BE2C (cell line): ENCODE data around the gene OR2C3.
A peak's percentile ranks its signal among the peaks of the same experiment; 100 is the strongest.

Experiments
- DNase-seq: peaks from one replicate; pipeline ENCODE4 v3.0.0-alpha.2; 2020
- H3K27me3 ChIP-seq: fragments of 250-450 bp; sonication (Bioruptor Pico); 2 replicates; pipeline ENCODE4 v1.5.1; 2020; ENCODE audit warnings: mild to moderate bottlenecking
- H3K36me3 ChIP-seq: fragments of 250-450 bp; sonication (Bioruptor Pico); 2 replicates; pipeline ENCODE4 v1.5.1; 2020; ENCODE audit warnings: mild to moderate bottlenecking
- H3K4me1 ChIP-seq: fragments of 250-450 bp; sonication (Bioruptor Pico); 2 replicates; pipeline ENCODE4 v1.5.1; 2020
- H3K4me3 ChIP-seq: 2 replicates; pipeline ENCODE4 v1.5.1; 2011; ENCODE audit warnings: low read depth, low read length
- H3K9me3 ChIP-seq: fragments of 250-450 bp; sonication (Bioruptor Pico); 2 replicates; pipeline ENCODE4 v1.5.1; 2020
- CTCF ChIP-seq: IDR thresholded peaks from 2 replicates; pipeline ENCODE4 v1.5.1; 2012; ENCODE audit warnings: mild to moderate bottlenecking, low read depth, low read length

OR2C3 gene

GRCh38 chr1:247542811-247543210, 6.6 kb upstream of the OR2C3 start:
- Histone ChIP-seq H3K27me3 (no peaks in the 10 kb centered on the region), H3K36me3 (no peaks in the 10 kb centered on the region), H3K4me3 (no peak overlapping the region), H3K4me1 (no peaks in the 10 kb centered on the region), H3K9me3 (no peaks in the 10 kb centered on the region)
- DNase-seq: no peak
- no peak for TF ChIP-seq CTCF

- no peak for DNase-seq
- TF ChIP-seq CTCF: no peak
- H3K36me3 ChIP-seq: no peaks in the 10 kb centered on the region
These were observed 4.3 kb upstream of the OR2C3 start for GRCh38 chr1:247540581-247540980.

GRCh38 chr1:247539215-247539614, 3.0 kb upstream of the OR2C3 start:
- no peaks in the 10 kb centered on the region for H3K27me3 ChIP-seq
- H3K36me3 ChIP-seq: no peaks in the 10 kb centered on the region
- TF ChIP-seq CTCF: no peak
- no peak overlapping the region for H3K4me3 ChIP-seq
- no peaks in the 10 kb centered on the region for H3K4me1 ChIP-seq
- no peak for DNase-seq
- no peaks in the 10 kb centered on the region for H3K9me3 ChIP-seq

More at GRCh38 chr1:247540581-247540980, 4.3 kb upstream of the OR2C3 start:
- no peak overlapping the region for H3K4me3 ChIP-seq
- no peaks in the 10 kb centered on the region for H3K4me1 ChIP-seq
- no peaks in the 10 kb centered on the region for H3K27me3 ChIP-seq
- no peaks in the 10 kb centered on the region for H3K9me3 ChIP-seq

GRCh38 chr1:247538561-247538960, 2.3 kb upstream of the OR2C3 start:
- TF ChIP-seq CTCF: no peak
- Histone ChIP-seq H3K9me3 (no peaks in the 10 kb centered on the region), H3K4me1 (no peaks in the 10 kb centered on the region), H3K36me3 (no peaks in the 10 kb centered on the region), H3K27me3 (no peaks in the 10 kb centered on the region), H3K4me3 (no peak overlapping the region)
- no peak for DNase-seq

- Histone ChIP-seq H3K4me1 (no peaks in the 10 kb centered on the region), H3K36me3 (no peaks in the 10 kb centered on the region), H3K4me3 (no peak overlapping the region), H3K9me3 (no peaks in the 10 kb centered on the region; the same call in 1 of the 2 replicates), H3K27me3 (no peaks in the 10 kb centered on the region)
- no peak for DNase-seq
- no peak for TF ChIP-seq CTCF
These were observed 838 bp downstream of the OR2C3 start for GRCh38 chr1:247535402-247535801.

- H3K4me3 ChIP-seq: no peak overlapping the region
- peak; percentile 16; the same call in 1 of the 2 replicates for TF ChIP-seq CTCF
- no peaks in the 10 kb centered on the region for H3K27me3 ChIP-seq
- H3K9me3 ChIP-seq: no peaks in the 10 kb centered on the region; the same call in 1 of the 2 replicates
- H3K36me3 ChIP-seq: no peaks in the 10 kb centered on the region
- no peaks in the 10 kb centered on the region for H3K4me1 ChIP-seq
- DNase-seq: no peak
These were observed 4.3 kb downstream of the OR2C3 start for GRCh38 chr1:247531937-247532336.
